Spleen (tissue), 11 donors: Measurements from ENCODE around the gene OCIAD1. TPM values are rescaled to one million over a fixed set of nuclear protein-coding genes. Genes with fewer than 3 reads are reported as not detected.

Experiments
- DNase-seq: peaks from one replicate; pipeline ENCODE4 v3.0.0-alpha.2; 2020
- H3K27ac ChIP-seq, 8 donors: fragments of 200-600 bp; sonication (generic) in 7 of 8; 1 replicate in 4 of 8; 2 replicates in 4 of 8; pipeline versions ENCODE4 v1.5.0 to v1.8.0; 2016 to 2021; ENCODE audit warnings: inconsistent platforms in 4 of 8, mild to moderate bottlenecking in 4 of 8, moderate library complexity in 1 of 8
- H3K27me3 ChIP-seq, 7 donors: fragments of 200-600 bp; sonication (generic) in 6 of 7; replicated peaks in 1 of 7; 1 replicate in 4 of 7; 2 replicates in 3 of 7; pipeline versions ENCODE4 v1.5.0 to v1.8.0; 2016 to 2021; ENCODE audit warnings: inconsistent platforms in 3 of 7, mild to moderate bottlenecking in 1 of 7
- H3K36me3 ChIP-seq, 6 donors: fragments of 200-600 bp; sonication (generic) in 5 of 6; 1 replicate in 4 of 6; 2 replicates in 2 of 6; pipeline versions ENCODE4 v1.5.0 to v1.8.0; 2016 to 2021; ENCODE audit warnings: inconsistent platforms in 2 of 6
- H3K4me1 ChIP-seq, 6 donors: fragments of 200-600 bp; sonication (generic) in 5 of 6; 1 replicate in 3 of 6; 2 replicates in 3 of 6; pipeline versions ENCODE4 v1.5.0 to v1.8.0; 2016 to 2021; ENCODE audit warnings: inconsistent platforms in 3 of 6
- H3K4me3 ChIP-seq, 8 donors: fragments of 200-600 bp; sonication (generic) in 7 of 8; 1 replicate in 4 of 8; 2 replicates in 4 of 8; pipeline versions ENCODE4 v1.5.0 to v1.8.0; 2016 to 2021; ENCODE audit warnings: inconsistent platforms in 4 of 8, mild to moderate bottlenecking in 4 of 8, moderate library complexity in 2 of 8
- H3K9me3 ChIP-seq, 8 donors: fragments of 200-600 bp; sonication (generic) in 7 of 8; 1 replicate in 4 of 8; 2 replicates in 4 of 8; pipeline versions ENCODE4 v1.5.0 to v1.8.0; 2016 to 2021; ENCODE audit warnings: inconsistent platforms in 4 of 8
- CTCF ChIP-seq, 11 experiments: fragments of 200-600 bp in 7 of 11; fragments of 450-650 bp in 4 of 11; sonication (generic) in 4 of 11; IDR thresholded peaks in 8 of 11; conservative IDR thresholded peaks in 3 of 11; 1 replicate in 7 of 11; 2 replicates in 4 of 11; pipeline versions ENCODE4 v1.4.0 to v1.8.0; 2016 to 2021; ENCODE audit warnings: antibody characterized with exemption in 11 of 11, inconsistent platforms in 4 of 11, mild to moderate bottlenecking in 1 of 11
- POLR2A ChIP-seq, 3 donors: fragments of 450-650 bp; IDR thresholded peaks; one replicate each; pipeline ENCODE4 v1.5.1; 2017; ENCODE audit warnings: antibody characterized with exemption in 3 of 3, mild to moderate bottlenecking in 1 of 3
- POLR2AphosphoS5 ChIP-seq, 3 donors: sonication (generic); formaldehyde crosslinking; IDR thresholded peaks; one replicate each; pipeline ENCODE4 v1.5.1; 2017; ENCODE audit warnings: antibody characterized with exemption in 3 of 3
- WGBS, 5 donors: extraction: QIAGEN DNeasy Blood & Tissue Kit in 3 of 5; methylation state at CpG; one replicate each; pipeline versions ENCODE4 v1.1.5 to v1.1.7; 2013 to 2018; 5-methylcytosine and 5-hydroxymethylcytosine counted together
- intact Hi-C: fragments of 100-400 bp; cut with DNase I; formaldehyde crosslinking; loops from one replicate; pipeline ENCODE4 v1.15.0; 2023; ENCODE audit warnings: low total_unique reads
- polyA plus RNA-seq, 3 donors: library from polyadenylated mRNA; stranded (reverse); fragments of 200-250 nt; gene quantifications; one replicate each; pipeline ENCODE4 v1.2.1, GENCODE V29; 2013
- total RNA-seq, 7 donors: library from RNA; depleted of rRNA in 3 of 7; stranded (reverse); fragments of >200 nt in 3 of 7; fragmentation: NEBNext Ultra II Directional in 4 of 7; extraction: Animal tissue kit (Norgen Biotek cat#: 25700) in 4 of 7; gene quantifications; one replicate each; pipeline versions ENCODE4 v1.1.0 to v1.2.1, GENCODE V29; 2016 to 2021
- donor health status: healthy with polysubstance abuse.
- donor health status: DM: no; HTN: no; CAD: no; lungs with moderate emphysema.
- donor health status: DM: no; HTN: no; CAD: no.
- donor health status: Bipolar disorder and iron deficiency.
- donor health status: healthy.
- donor health status: DM: no; HTN: no; CAD: no.
- donor health status: DM: yes; HTN: yes; CAD: no.

The OCIAD1 gene
- total and polyA plus RNA-seq, 10 donors: 86.7 to 114 (median 98.6) TPM

- H3K4me1 ChIP-seq: peaks cover 0 to 3% (median 0%) of the 10 kb centered on the region in 6 donors
- no peaks in the 10 kb centered on the region for H3K36me3 ChIP-seq
- no peaks in the 10 kb centered on the region for H3K27me3 ChIP-seq
- DNase-seq: no peak
- intact Hi-C loops: loop anchor here (10.0 kb wide), 1 partner anchor 48 kb away; the partner anchor contains the start of gene OCIAD1
- TF ChIP-seq CTCF (IDR thresholded peaks at IDR 0.05 in 8 of 11, conservative IDR thresholded peaks at IDR 0.05 in 3 of 11) (no peak), POLR2AphosphoS5 (IDR thresholded peaks at IDR 0.05) (no peak), POLR2A (IDR thresholded peaks at IDR 0.05) (no peak)
- H3K9me3 ChIP-seq: no peaks in the 10 kb centered on the region
- H3K27ac ChIP-seq: no peak overlapping the region
- no peak overlapping the region for H3K4me3 ChIP-seq
- 91 to 96% (median 93%) methylated on average over 2 of the region's 2 CpGs for WGBS, 5 donors
Measured at GRCh38 chr4:48786549-48786948, 44.3 kb upstream of the OCIAD1 start.

GRCh38 chr4:48787056-48787455 lies 43.8 kb upstream of the OCIAD1 start:
- Histone ChIP-seq H3K9me3 (no peaks in the 10 kb centered on the region), H3K4me3 (no peak overlapping the region), H3K4me1 (peaks cover 0 to under 1% (median 0%) of the 10 kb centered on the region in 6 donors), H3K27me3 (no peaks in the 10 kb centered on the region), H3K27ac (no peak overlapping the region), H3K36me3 (no peaks in the 10 kb centered on the region)
- WGBS, 5 donors: 64 to 89% (median 74%) methylated on average over 1 of the region's 1 CpG
- TF ChIP-seq CTCF (IDR thresholded peaks at IDR 0.05 in 8 of 11, conservative IDR thresholded peaks at IDR 0.05 in 3 of 11) (no peak), POLR2A (IDR thresholded peaks at IDR 0.05) (no peak), POLR2AphosphoS5 (IDR thresholded peaks at IDR 0.05) (no peak)
- intact Hi-C loops: loop anchor here (10.0 kb wide), 1 partner anchor 48 kb away; the partner anchor contains the start of gene OCIAD1
- DNase-seq: no peak

- Histone ChIP-seq H3K4me1 (peaks cover 0 to 15% (median 2%) of the 10 kb centered on the region in 6 donors), H3K4me3 (no peak overlapping the region), H3K9me3 (no peaks in the 10 kb centered on the region), H3K27me3 (no peaks in the 10 kb centered on the region), H3K36me3 (no peaks in the 10 kb centered on the region), H3K27ac (no peak overlapping the region)
- DNase-seq: no peak
- TF ChIP-seq CTCF (IDR thresholded peaks at IDR 0.05 in 8 of 11, conservative IDR thresholded peaks at IDR 0.05 in 3 of 11) (no peak), POLR2A (IDR thresholded peaks at IDR 0.05) (no peak), POLR2AphosphoS5 (IDR thresholded peaks at IDR 0.05) (no peak)
- intact Hi-C loops: no loop called here
Measured at GRCh38 chr4:48790561-48790960, 40.3 kb upstream of the OCIAD1 start.

GRCh38 chr4:48791313-48791712 lies 39.6 kb upstream of the OCIAD1 start:
- no peak for DNase-seq
- Histone ChIP-seq H3K27me3 (no peaks in the 10 kb centered on the region), H3K36me3 (no peaks in the 10 kb centered on the region), H3K27ac (no peak overlapping the region), H3K4me3 (no peak overlapping the region), H3K9me3 (no peaks in the 10 kb centered on the region), H3K4me1 (peaks cover 0 to 16% (median 2%) of the 10 kb centered on the region in 6 donors)
- intact Hi-C loops: no loop called here
- no peak for TF ChIP-seq POLR2A (IDR thresholded peaks at IDR 0.05)
- no peak for TF ChIP-seq POLR2AphosphoS5 (IDR thresholded peaks at IDR 0.05)
- no peak for TF ChIP-seq CTCF (IDR thresholded peaks at IDR 0.05 in 8 of 11, conservative IDR thresholded peaks at IDR 0.05 in 3 of 11)
